Mucosa of rectum (tissue), 2 donors: Measurements from ENCODE around the gene HSD17B3.
"Not testable (repeated sequence)": the region's sequence is repeated elsewhere in the genome, so short reads cannot be mapped to it uniquely, and the experiment has no call there.

Experiments
- H3K27ac ChIP-seq, 2 donors: one replicate each; pipeline ENCODE4 v1.7.0; 2013; ENCODE audit warnings: inconsistent platforms in 2 of 2, low read depth in 2 of 2, low read length in 2 of 2
- H3K27me3 ChIP-seq, 2 donors: one replicate each; pipeline ENCODE4 v1.7.0; 2013; ENCODE audit warnings: low read length in 2 of 2; ENCODE audit not compliant: control insufficient read depth in 2 of 2, insufficient read depth in 2 of 2
- H3K36me3 ChIP-seq, 2 donors: one replicate each; pipeline ENCODE4 v1.7.0; 2013; ENCODE audit warnings: low read length in 2 of 2; ENCODE audit not compliant: control insufficient read depth in 2 of 2, insufficient read depth in 2 of 2
- H3K4me1 ChIP-seq, 2 donors: one replicate each; pipeline ENCODE4 v1.7.0; 2013; ENCODE audit warnings: low read length in 2 of 2, mild to moderate bottlenecking in 1 of 2; ENCODE audit not compliant: control insufficient read depth in 2 of 2, insufficient read depth in 2 of 2
- H3K4me3 ChIP-seq, 2 donors: one replicate each; pipeline ENCODE4 v1.7.0; 2013; ENCODE audit warnings: low read length in 2 of 2
- H3K9ac ChIP-seq, 2 donors: one replicate each; pipeline ENCODE4 v1.7.0; 2013; ENCODE audit warnings: low read length in 2 of 2, low read depth in 1 of 2, mild to moderate bottlenecking in 1 of 2
- H3K9me3 ChIP-seq, 2 donors: one replicate each; pipeline ENCODE4 v1.7.0; 2013; ENCODE audit warnings: low read length in 2 of 2; ENCODE audit not compliant: control insufficient read depth in 2 of 2
- donor health status: healthy.
- donor health status: Normal muscosa, but diverticular disease.

HSD17B3 gene

GRCh38 chr9:96242811-96243210 is 59.2 kb downstream of the HSD17B3 start:
- peaks cover 0 to 2% of the 10 kb centered on the region in 2 donors for H3K27me3 ChIP-seq
- H3K36me3 ChIP-seq, result no peaks in the 10 kb centered on the region
- H3K4me3 ChIP-seq, result no peak overlapping the region
- no peaks in the 10 kb centered on the region for H3K9me3 ChIP-seq
- no peak overlapping the region for H3K9ac ChIP-seq
- no peaks in the 10 kb centered on the region for H3K4me1 ChIP-seq
- no peak overlapping the region for H3K27ac ChIP-seq

DNA sequence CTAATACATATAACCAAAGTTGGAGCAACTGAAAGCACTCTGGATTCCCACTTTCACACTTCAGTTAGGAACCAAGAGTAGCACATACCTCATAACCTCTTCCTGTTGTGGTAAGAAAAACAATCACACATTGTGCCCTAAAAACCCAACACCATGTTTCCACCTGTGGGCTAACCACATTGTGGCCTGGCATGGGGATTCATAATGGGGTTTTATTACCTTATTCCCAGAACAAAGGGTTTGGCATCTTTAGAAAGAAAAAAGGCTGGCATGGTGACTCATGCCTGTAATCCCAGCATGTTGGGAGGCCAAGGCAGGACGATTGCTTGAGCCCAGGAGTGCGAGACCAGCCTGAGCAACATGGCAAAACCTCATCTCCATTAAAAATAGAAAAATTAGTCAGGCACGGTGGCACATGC is 60.6 kb downstream of the HSD17B3 start:
- Histone ChIP-seq H3K9me3 (no peaks in the 10 kb centered on the region), H3K4me3 (no peak overlapping the region), H3K27me3 (peaks cover 0 to 2% of the 10 kb centered on the region in 2 donors), H3K27ac (no peak overlapping the region), H3K9ac (no peak overlapping the region), H3K36me3 (no peaks in the 10 kb centered on the region), H3K4me1 (no peaks in the 10 kb centered on the region)

DNA sequence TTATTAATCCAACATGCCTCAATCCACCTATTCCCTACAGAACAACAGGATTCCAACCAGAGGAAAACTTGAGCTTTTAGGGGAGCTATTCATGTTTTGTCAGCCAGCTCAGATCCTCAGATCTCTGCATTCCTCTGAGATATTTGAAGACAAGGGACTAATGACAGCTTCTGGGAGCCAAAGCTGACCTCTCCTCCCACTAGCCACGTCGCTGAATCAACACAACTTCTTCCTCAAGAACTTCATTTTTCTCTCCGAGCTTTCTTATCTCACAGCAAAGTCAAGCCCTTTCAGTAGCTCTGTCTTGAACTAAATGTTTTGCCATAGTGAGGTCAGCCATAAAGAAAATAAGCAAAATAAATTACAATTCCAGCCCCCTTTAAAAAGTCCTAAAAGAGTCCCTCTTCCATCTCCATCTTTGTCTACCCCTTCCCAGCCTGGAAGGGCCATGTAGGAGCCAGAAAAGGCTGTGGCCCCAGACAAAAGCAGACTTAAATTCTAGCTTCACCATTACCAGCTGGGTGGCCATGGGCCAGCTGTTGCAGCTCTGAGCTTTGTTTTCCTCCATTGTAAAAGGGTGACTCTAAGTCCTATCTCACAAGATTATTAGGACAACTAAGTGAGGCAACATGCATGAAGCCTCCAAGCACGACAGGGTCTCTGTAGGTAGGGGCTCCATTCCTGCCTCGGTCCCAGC is 65.0 kb downstream of the HSD17B3 start:
- Histone ChIP-seq H3K4me1 (no peaks in the 10 kb centered on the region), H3K36me3 (no peaks in the 10 kb centered on the region), H3K27me3 (no peaks in the 10 kb centered on the region), H3K9ac (no peak overlapping the region), H3K4me3 (no peak overlapping the region), H3K9me3 (no peaks in the 10 kb centered on the region), H3K27ac (no peak overlapping the region)

DNA sequence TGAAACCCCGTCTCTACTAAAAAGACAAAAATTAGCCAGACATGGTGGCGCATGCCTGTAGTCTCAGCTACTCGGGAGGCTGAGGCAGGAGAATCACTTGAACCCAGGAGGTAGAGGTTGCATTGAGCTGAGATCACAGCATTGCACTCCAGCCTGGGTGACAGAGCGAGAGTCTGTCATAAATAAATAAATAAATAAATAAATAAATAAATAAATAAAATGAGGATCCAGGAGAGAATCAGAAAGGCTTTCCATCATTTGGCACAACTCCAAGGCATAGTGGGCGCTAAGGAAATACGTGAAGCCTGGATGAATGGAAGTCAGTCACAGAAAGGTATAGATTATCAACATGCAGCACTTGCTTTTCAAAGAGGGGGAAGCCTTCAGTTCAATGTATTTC is 65.6 kb downstream of the HSD17B3 start:
- H3K4me3 ChIP-seq, H3K27ac ChIP-seq, H3K27me3 ChIP-seq, H3K9me3 ChIP-seq, H3K9ac ChIP-seq, H3K4me1 ChIP-seq, H3K36me3 ChIP-seq: not testable (repeated sequence)

GRCh38 chr9:96232539-96233241 is 69.3 kb downstream of the HSD17B3 start:
- Histone ChIP-seq H3K36me3 (no peaks in the 10 kb centered on the region), H3K9ac (no peak overlapping the region), H3K9me3 (no peaks in the 10 kb centered on the region), H3K4me3 (no peak overlapping the region), H3K4me1 (no peaks in the 10 kb centered on the region), H3K27me3 (no peaks in the 10 kb centered on the region), H3K27ac (peak overlapping the region; percentile 27 to 46)

- Histone ChIP-seq H3K9me3 (no peaks in the 10 kb centered on the region), H3K27me3 (no peaks in the 10 kb centered on the region), H3K36me3 (no peaks in the 10 kb centered on the region), H3K9ac (no peak overlapping the region), H3K4me1 (no peaks in the 10 kb centered on the region), H3K27ac (peak overlapping the region; percentile 27 to 46), H3K4me3 (no peak overlapping the region)
These were observed 69.8 kb downstream of the HSD17B3 start for GRCh38 chr9:96232164-96232538.

- Histone ChIP-seq H3K9ac (no peak overlapping the region), H3K4me1 (no peaks in the 10 kb centered on the region), H3K36me3 (no peaks in the 10 kb centered on the region), H3K27ac (no peak overlapping the region), H3K4me3 (no peak overlapping the region), H3K9me3 (no peaks in the 10 kb centered on the region), H3K27me3 (no peaks in the 10 kb centered on the region)
These were observed 72.0 kb downstream of the HSD17B3 start for GRCh38 chr9:96230002-96230401.

- H3K4me3 ChIP-seq, result no peak overlapping the region
- no peaks in the 10 kb centered on the region for H3K36me3 ChIP-seq
- peaks cover 11% of the 10 kb centered on the region in 2 donors for H3K4me1 ChIP-seq
- H3K9ac ChIP-seq, result no peak overlapping the region
- no peaks in the 10 kb centered on the region for H3K27me3 ChIP-seq
- H3K9me3 ChIP-seq, result peaks cover 0 to 6% of the 10 kb centered on the region in 2 donors
- no peak overlapping the region for H3K27ac ChIP-seq
These were observed 79.8 kb downstream of the HSD17B3 start for GRCh38 chr9:96222132-96222531.

- no peaks in the 10 kb centered on the region for H3K27me3 ChIP-seq
- H3K36me3 ChIP-seq, result no peaks in the 10 kb centered on the region
- no peak overlapping the region for H3K9ac ChIP-seq
- H3K9me3 ChIP-seq, result peaks cover 0 to 6% of the 10 kb centered on the region in 2 donors
- no peak overlapping the region for H3K27ac ChIP-seq
- peaks cover 11 to 12% of the 10 kb centered on the region in 2 donors for H3K4me1 ChIP-seq
- no peak overlapping the region for H3K4me3 ChIP-seq
These were observed 82.1 kb downstream of the HSD17B3 start for GRCh38 chr9:96219900-96220257.

DNA sequence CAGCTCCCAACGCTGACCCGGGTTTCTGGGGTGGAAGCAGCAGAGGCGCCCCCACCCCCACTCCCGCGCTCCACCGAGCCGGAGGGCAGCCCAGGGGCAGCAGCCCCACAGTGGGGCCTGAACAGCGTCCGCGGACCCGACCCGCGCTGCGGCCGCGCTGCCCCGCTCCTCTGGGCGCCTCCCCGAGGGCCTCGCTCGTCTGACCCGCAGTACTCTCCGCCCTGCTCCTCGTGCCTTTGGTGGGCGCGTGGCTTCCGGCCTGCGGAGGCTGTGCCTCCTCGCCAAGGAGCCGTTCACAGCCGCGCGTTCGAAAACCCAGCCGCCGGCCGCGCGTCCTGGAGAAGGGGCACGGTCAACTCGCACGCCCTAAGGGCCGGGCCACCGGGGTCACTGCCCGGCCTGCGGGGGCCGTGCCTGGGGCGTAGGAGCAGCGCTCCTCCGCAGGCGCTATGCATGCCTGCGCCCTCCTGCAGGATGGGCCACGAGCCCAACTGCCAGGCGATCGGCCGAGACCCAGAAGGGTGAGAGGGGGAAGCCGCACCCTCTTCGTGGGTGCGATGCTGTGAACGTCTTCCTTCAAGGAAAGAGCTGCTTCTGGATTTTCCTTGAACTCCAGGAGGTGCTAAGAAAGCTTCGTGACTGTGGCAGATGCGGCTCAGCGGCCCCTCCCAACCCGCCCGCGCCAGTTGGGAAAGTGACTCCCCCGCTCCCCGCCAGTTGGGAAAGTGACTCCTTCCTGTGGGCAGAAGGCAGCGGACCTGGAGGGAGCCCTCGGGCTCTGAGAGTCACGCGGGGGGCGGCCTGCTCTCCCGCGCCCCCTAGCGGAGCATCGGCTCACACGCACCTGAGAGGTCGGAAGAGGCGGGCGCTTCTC is 82.7 kb downstream of the HSD17B3 start:
- H3K9me3 ChIP-seq, result peaks cover 0 to 6% of the 10 kb centered on the region in 2 donors
- no peaks in the 10 kb centered on the region for H3K36me3 ChIP-seq
- peak overlapping the region in 1 of 2 donors; percentile 27 for H3K4me3 ChIP-seq
- H3K4me1 ChIP-seq, result peaks cover 11 to 12% of the 10 kb centered on the region in 2 donors
- no peak overlapping the region for H3K27ac ChIP-seq
- no peak overlapping the region for H3K9ac ChIP-seq
- H3K27me3 ChIP-seq, result no peaks in the 10 kb centered on the region
